Body of pancreas (tissue), 4 donors: ENCODE measurements around the gene GATA5. TPM values are rescaled to one million over a fixed set of nuclear protein-coding genes. Genes with fewer than 3 reads are reported as not detected.

ENCODE experiments used
- ATAC-seq: fragments of 150-250 bp; one replicate; pipeline ENCODE4 v1.9.1; 2016
- DNase-seq, 4 donors: peaks; one replicate each; pipeline ENCODE4 v3.0.0-alpha.2; 2019
- H3K27ac ChIP-seq, 4 donors: fragments of 200-600 bp; sonication (generic); 1 replicate in 3 of 4; 2 replicates in 1 of 4; pipeline versions ENCODE4 v1.5.1 to v1.6.1; 2016 to 2019; ENCODE audit warnings: mild to moderate bottlenecking in 1 of 4, mixed read lengths in 1 of 4, moderate library complexity in 1 of 4
- H3K27me3 ChIP-seq, 2 donors: fragments of 200-600 bp; sonication (generic); one replicate each; pipeline ENCODE4 v1.6.0; 2016; ENCODE audit warnings: mild to moderate bottlenecking in 1 of 2
- H3K36me3 ChIP-seq, 2 donors: fragments of 200-600 bp; sonication (generic); replicated peaks in 1 of 2; 2 replicates each; pipeline ENCODE4 v1.5.1; 2016; ENCODE audit warnings: low read depth in 2 of 2; ENCODE audit not compliant: insufficient read depth in 1 of 2
- H3K4me1 ChIP-seq: fragments of 200-600 bp; sonication (generic); one replicate; pipeline ENCODE4 v1.6.0; 2016
- H3K4me3 ChIP-seq, 2 donors: fragments of 200-600 bp; sonication (generic); 1 replicate in 1 of 2; 2 replicates in 1 of 2; pipeline ENCODE4 v1.5.1; 2016 to 2019
- H3K9me3 ChIP-seq, 3 donors: fragments of 200-600 bp; sonication (generic); 1 replicate in 2 of 3; 2 replicates in 1 of 3; pipeline ENCODE4 v1.5.1; 2016
- CTCF ChIP-seq, 7 experiments: fragments of 450-650 bp in 4 of 7; fragments of 200-600 bp in 3 of 7; sonication (generic) in 3 of 7; IDR thresholded peaks; one replicate each; pipeline ENCODE4 v1.5.1; 2016 to 2019; ENCODE audit warnings: antibody characterized with exemption in 7 of 7
- POLR2A ChIP-seq, 3 donors: fragments of 450-650 bp; IDR thresholded peaks; one replicate each; pipeline ENCODE4 v1.6.1; 2016; ENCODE audit warnings: antibody characterized with exemption in 3 of 3, mild to moderate bottlenecking in 2 of 3
- WGBS, 2 donors: methylation state at CpG; one replicate each; pipeline ENCODE4 v1.1.5; 2017; 5-methylcytosine and 5-hydroxymethylcytosine counted together
- intact Hi-C: fragments of 100-400 bp; cut with DNase I; formaldehyde crosslinking; loops from one replicate; pipeline ENCODE4 v1.15.1; 2023
- total RNA-seq, 2 donors: library from RNA; depleted of rRNA; stranded (reverse); fragments of >200 nt; gene quantifications; one replicate each; pipeline ENCODE4 v1.1.0, GENCODE V29; 2016

GATA5 gene
- total RNA-seq, 2 donors from 2014 or later: not detected

- Histone ChIP-seq H3K4me3 (no peak overlapping the region), H3K36me3 (no peaks in the 10 kb centered on the region), H3K27ac (no peak overlapping the region), H3K27me3 (no peaks in the 10 kb centered on the region), H3K9me3 (no peaks in the 10 kb centered on the region), H3K4me1 (no peaks in the 10 kb centered on the region)
- WGBS, 2 donors: 62 to 83% methylated on average over 1 to 7 of the region's 7 CpGs
- TF ChIP-seq POLR2A (IDR thresholded peaks at IDR 0.05): no peak
- no peak for TF ChIP-seq CTCF (IDR thresholded peaks at IDR 0.05)
- intact Hi-C loops: loop anchor here (10.0 kb wide), 1 partner anchor 277 kb away; no protein-coding TSS in a partner anchor
- ATAC-seq (no peak), DNase-seq (no peak)
These were observed 31.5 kb upstream of the GATA5 start for GRCh38 chr20:62507323-62507722.

- Histone ChIP-seq H3K4me1 (no peaks in the 10 kb centered on the region), H3K4me3 (no peak overlapping the region), H3K9me3 (no peaks in the 10 kb centered on the region), H3K27ac (no peak overlapping the region), H3K27me3 (no peaks in the 10 kb centered on the region), H3K36me3 (no peaks in the 10 kb centered on the region)
- TF ChIP-seq CTCF (IDR thresholded peaks at IDR 0.05): no peak
- TF ChIP-seq POLR2A (IDR thresholded peaks at IDR 0.05): no peak
- no peak for ATAC-seq
- DNase-seq: no peak
- WGBS, 2 donors: 89 to 93% methylated on average over 15 to 16 of the region's 16 CpGs
- intact Hi-C loops: loop anchor here (10.0 kb wide), 1 partner anchor 278 kb away; no protein-coding TSS in a partner anchor
These were observed 31.0 kb upstream of the GATA5 start for GRCh38 chr20:62506791-62507190.

- H3K4me3 ChIP-seq: no peak overlapping the region
- DNase-seq (no peak), ATAC-seq (no peak)
- no peak overlapping the region for H3K27ac ChIP-seq
- 50 to 65% methylated on average over 5 to 9 of the region's 9 CpGs for WGBS, 2 donors
- H3K36me3 ChIP-seq: no peaks in the 10 kb centered on the region
- TF ChIP-seq CTCF (IDR thresholded peaks at IDR 0.05) (no peak), POLR2A (IDR thresholded peaks at IDR 0.05) (no peak)
- H3K9me3 ChIP-seq: no peaks in the 10 kb centered on the region
- no peaks in the 10 kb centered on the region for H3K27me3 ChIP-seq
- intact Hi-C loops: loop anchor here (10.0 kb wide), 1 partner anchor 279 kb away; no protein-coding TSS in a partner anchor
- H3K4me1 ChIP-seq: no peaks in the 10 kb centered on the region
These were observed 30.3 kb upstream of the GATA5 start for GRCh38 chr20:62506087-62506486.

- no peaks in the 10 kb centered on the region for H3K9me3 ChIP-seq
- intact Hi-C loops: loop anchor here (10.0 kb wide), 1 partner anchor 279 kb away; no protein-coding TSS in a partner anchor
- no peak overlapping the region for H3K27ac ChIP-seq
- no peak for ATAC-seq
- WGBS, 2 donors: 73 to 74% methylated on average over 8 to 24 of the region's 24 CpGs
- no peak for DNase-seq
- TF ChIP-seq CTCF (IDR thresholded peaks at IDR 0.05) (no peak), POLR2A (IDR thresholded peaks at IDR 0.05) (no peak)
- H3K4me1 ChIP-seq: no peaks in the 10 kb centered on the region
- no peaks in the 10 kb centered on the region for H3K27me3 ChIP-seq
- no peaks in the 10 kb centered on the region for H3K36me3 ChIP-seq
- H3K4me3 ChIP-seq: no peak overlapping the region
These were observed 29.7 kb upstream of the GATA5 start for GRCh38 chr20:62505337-62506045.

- ATAC-seq (no peak), DNase-seq (no peak)
- no peak for TF ChIP-seq CTCF (IDR thresholded peaks at IDR 0.05)
- TF ChIP-seq POLR2A (IDR thresholded peaks at IDR 0.05): no peak
- Histone ChIP-seq H3K4me3 (no peak overlapping the region), H3K4me1 (peaks cover 5% of the 10 kb centered on the region), H3K27me3 (peaks cover 0 to 4% of the 10 kb centered on the region in 2 donors), H3K36me3 (no peaks in the 10 kb centered on the region), H3K9me3 (no peaks in the 10 kb centered on the region), H3K27ac (no peak overlapping the region)
- 89 to 93% methylated on average over 4 of the region's 4 CpGs for WGBS, 2 donors
- intact Hi-C loops: loop anchor here (5.0 to 10.0 kb wide), 2 partner anchors 113 to 280 kb away; no protein-coding TSS in a partner anchor
These were observed 28.5 kb upstream of the GATA5 start for GRCh38 chr20:62504323-62504722.
